ENCODE data around the gene HLA-DMA. TPM values are rescaled to one million over a fixed set of nuclear protein-coding genes. Genes with fewer than 3 reads are reported as not detected.

Gene HLA-DMA
- total RNA-seq, 1 experiment from 2014 or later: 2.8 TPM

GRCh38 chr6:32953775-32954174 is 878 bp upstream of the HLA-DMA start:
- CTCF ChIA-PET: interaction anchor here (1.0 to 2.4 kb wide), 6 partner anchors 11 to 82 kb away, joined by 3 to 10 read pairs (median 4); no protein-coding TSS in a partner anchor
- POLR2A ChIA-PET: interaction anchor here (1.8 kb wide), 1 partner anchor 18 kb away, joined by 8 read pairs; no protein-coding TSS in a partner anchor
- intact Hi-C loops (cut with micrococcal nuclease; ENCODE audit: unreplicated experiment): no loop called here
- ATAC-seq (no peak), DNase-seq (ENCODE audit: low read depth, low spot score) (no peak)
- BruUV-seq (replicated peaks): no TSS peak
- no peaks in the 10 kb centered on the region for H3K27me3 ChIP-seq (ENCODE audit: control insufficient read depth, insufficient read depth, low read length)
- no peak for TF ChIP-seq REST (IDR thresholded peaks at IDR 0.05; ENCODE audit: insufficient read depth in 1 of 2, low read depth in 2 of 2, low read length in 1 of 2)
- no peak for TF ChIP-seq TCF7L2 (IDR thresholded peaks at IDR 0.05; ENCODE audit: low read depth, low read length)
- TF ChIP-seq SIN3A (IDR thresholded peaks at IDR 0.05; ENCODE audit: borderline replicate concordance, insufficient read depth, low read depth, low read length): no peak
- TF ChIP-seq POLR2AphosphoS5 (IDR thresholded peaks at IDR 0.05; ENCODE audit: low read depth, low read length): no peak
- TF ChIP-seq CTCF (IDR thresholded peaks at IDR 0.05): no peak
- no peaks in the 10 kb centered on the region for H3K9me3 ChIP-seq (ENCODE audit: control insufficient read depth, insufficient read depth, low read depth, low read length)
- in situ Hi-C loops (cut with HindIII; ENCODE audit: low pct_unique_long_range_greater_than_20kb, low sequenced_read_pairs): no loop called here
- no peaks in the 10 kb centered on the region for H3K4me1 ChIP-seq (ENCODE audit: control insufficient read depth, insufficient read depth, low read length)
- no peak overlapping the region for H3K4me3 ChIP-seq (ENCODE audit: low read depth in 2 of 2, low read length in 2 of 2)
- no peaks in the 10 kb centered on the region for H3K36me3 ChIP-seq (ENCODE audit: control insufficient read depth, insufficient read depth, low read length)
- no peak overlapping the region for H3K27ac ChIP-seq (ENCODE audit: low read length)

DNA sequence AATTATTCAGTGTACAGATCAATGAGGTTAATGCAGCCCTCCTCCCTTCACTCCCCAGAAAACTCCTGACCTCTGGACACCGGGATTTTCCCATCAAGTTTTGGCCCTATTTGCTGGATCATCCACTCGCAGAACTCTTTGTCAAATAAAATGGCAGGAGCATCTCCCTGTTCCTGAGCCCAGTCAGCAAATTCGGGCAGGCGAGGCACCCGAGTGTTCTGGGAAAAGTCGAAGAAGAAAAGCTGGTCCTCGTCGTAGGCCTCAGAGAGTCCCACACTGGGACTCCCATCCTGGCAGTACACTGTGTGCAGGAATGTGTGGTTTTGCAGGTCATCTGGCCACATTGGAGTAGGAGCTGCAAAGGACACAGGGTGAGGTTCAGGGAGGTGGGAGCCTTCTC is 2.4 kb downstream of the HLA-DMA start:
- DNase-seq (ENCODE audit: low read depth, low spot score) (no peak), ATAC-seq (no peak)
- H3K27me3 ChIP-seq (ENCODE audit: control insufficient read depth, insufficient read depth, low read length): no peaks in the 10 kb centered on the region
- in situ Hi-C loops (cut with HindIII; ENCODE audit: low pct_unique_long_range_greater_than_20kb, low sequenced_read_pairs) (no loop called here), intact Hi-C loops (cut with micrococcal nuclease; ENCODE audit: unreplicated experiment) (no loop called here)
- BruUV-seq (replicated peaks): no TSS peak
- H3K9me3 ChIP-seq (ENCODE audit: control insufficient read depth, insufficient read depth, low read depth, low read length): no peaks in the 10 kb centered on the region
- ChIA-PET POLR2A (no interaction called here), CTCF (interaction anchor here (0.6 kb wide), 1 partner anchor 188 kb away, joined by 5 read pairs; no protein-coding TSS in a partner anchor)
- H3K4me1 ChIP-seq (ENCODE audit: control insufficient read depth, insufficient read depth, low read length): no peaks in the 10 kb centered on the region
- H3K27ac ChIP-seq (ENCODE audit: low read length): no peak overlapping the region
- TF ChIP-seq REST (IDR thresholded peaks at IDR 0.05; ENCODE audit: insufficient read depth in 1 of 2, low read depth in 2 of 2, low read length in 1 of 2) (no peak), TCF7L2 (IDR thresholded peaks at IDR 0.05; ENCODE audit: low read depth, low read length) (no peak), POLR2AphosphoS5 (IDR thresholded peaks at IDR 0.05; ENCODE audit: low read depth, low read length) (no peak), SIN3A (IDR thresholded peaks at IDR 0.05; ENCODE audit: borderline replicate concordance, insufficient read depth, low read depth, low read length) (no peak), CTCF (IDR thresholded peaks at IDR 0.05) (no peak)
- no peaks in the 10 kb centered on the region for H3K36me3 ChIP-seq (ENCODE audit: control insufficient read depth, insufficient read depth, low read length)
- no peak overlapping the region for H3K4me3 ChIP-seq (ENCODE audit: low read depth in 2 of 2, low read length in 2 of 2)
